ENCODE results near the gene TOP2B. TPM values are rescaled to one million over a fixed set of nuclear protein-coding genes. Genes with fewer than 3 reads are reported as not detected.

TOP2B gene
- total and polyA plus RNA-seq, 8 donors: 35.6 to 266 (median 61.9) TPM

GRCh38 chr3:25589104-25589782 lies 75.5 kb downstream of the TOP2B start:
- TF ChIP-seq POLR2A (IDR thresholded peaks at IDR 0.05) (no peak), CTCF (IDR thresholded peaks at IDR 0.05) (no peak), EP300 (IDR thresholded peaks at IDR 0.05) (no peak), POLR2AphosphoS5 (IDR thresholded peaks at IDR 0.05) (no peak)
- DNase-seq: no peak
- Histone ChIP-seq H3K4me1 (peaks cover 14 to 24% (median 20%) of the 10 kb centered on the region in 4 donors), H3K9me3 (no peaks in the 10 kb centered on the region), H3K4me3 (no peak overlapping the region), H3K27ac (no peak overlapping the region), H3K27me3 (no peaks in the 10 kb centered on the region), H3K36me3 (no peaks in the 10 kb centered on the region)
- 92 to 98% (median 96%) methylated on average over 4 of the region's 4 CpGs for WGBS, 5 donors
- intact Hi-C loops (cut with DNase I; ENCODE audit: low total_unique reads): no loop called here

- peaks cover 0 to under 1% (median 0%) of the 10 kb centered on the region in 4 donors for H3K36me3 ChIP-seq
- no peaks in the 10 kb centered on the region for H3K9me3 ChIP-seq
- TF ChIP-seq POLR2A (IDR thresholded peaks at IDR 0.05): no peak
- TF ChIP-seq CTCF (IDR thresholded peaks at IDR 0.05): no peak
- TF ChIP-seq EP300 (IDR thresholded peaks at IDR 0.05): no peak
- TF ChIP-seq POLR2AphosphoS5 (IDR thresholded peaks at IDR 0.05): no peak
- H3K4me3 ChIP-seq: no peak overlapping the region
- no peak for DNase-seq
- H3K4me1 ChIP-seq: peaks cover 10 to 18% (median 15%) of the 10 kb centered on the region in 4 donors
- intact Hi-C loops (cut with DNase I; ENCODE audit: low total_unique reads): no loop called here
- H3K27me3 ChIP-seq: no peaks in the 10 kb centered on the region
- WGBS, 5 donors: 86 to 95% (median 90%) methylated on average over 8 of the region's 8 CpGs
- no peak overlapping the region for H3K27ac ChIP-seq
These were observed 76.1 kb downstream of the TOP2B start for GRCh38 chr3:25588441-25589103.

GRCh38 chr3:25587975-25588374 lies 76.7 kb downstream of the TOP2B start:
- Histone ChIP-seq H3K27ac (no peak overlapping the region), H3K27me3 (no peaks in the 10 kb centered on the region), H3K9me3 (no peaks in the 10 kb centered on the region), H3K36me3 (peaks cover 0 to 5% (median 0%) of the 10 kb centered on the region in 4 donors), H3K4me1 (peaks cover 6 to 12% (median 9%) of the 10 kb centered on the region in 4 donors), H3K4me3 (no peak overlapping the region)
- WGBS, 5 donors: 97 to 99% (median 98%) methylated on average over 2 of the region's 2 CpGs
- intact Hi-C loops (cut with DNase I; ENCODE audit: low total_unique reads): no loop called here
- no peak for DNase-seq
- TF ChIP-seq POLR2AphosphoS5 (IDR thresholded peaks at IDR 0.05) (no peak), POLR2A (IDR thresholded peaks at IDR 0.05) (no peak), CTCF (IDR thresholded peaks at IDR 0.05) (no peak), EP300 (IDR thresholded peaks at IDR 0.05) (no peak)

- no peaks in the 10 kb centered on the region for H3K27me3 ChIP-seq
- H3K9me3 ChIP-seq: no peaks in the 10 kb centered on the region
- no peak overlapping the region for H3K4me3 ChIP-seq
- no peak overlapping the region for H3K27ac ChIP-seq
- H3K36me3 ChIP-seq: peaks cover 0 to 10% (median under 1%) of the 10 kb centered on the region in 4 donors
- DNase-seq: no peak
- TF ChIP-seq CTCF (IDR thresholded peaks at IDR 0.05): no peak
- intact Hi-C loops (cut with DNase I; ENCODE audit: low total_unique reads): no loop called here
- H3K4me1 ChIP-seq: peaks cover 3 to 7% (median 5%) of the 10 kb centered on the region in 4 donors
- 79 to 93% (median 85%) methylated on average over 5 of the region's 5 CpGs for WGBS, 5 donors
These were observed 77.2 kb downstream of the TOP2B start for GRCh38 chr3:25587526-25587925.

All from stomach (tissue), 9 donors.